ENCODE results near the gene SLC9A7. TPM values are rescaled to one million over a fixed set of nuclear protein-coding genes. Genes with fewer than 3 reads are reported as not detected.

Gene SLC9A7
- total RNA-seq, 1 experiment from 2014 or later, result 0.63 TPM

DNA sequence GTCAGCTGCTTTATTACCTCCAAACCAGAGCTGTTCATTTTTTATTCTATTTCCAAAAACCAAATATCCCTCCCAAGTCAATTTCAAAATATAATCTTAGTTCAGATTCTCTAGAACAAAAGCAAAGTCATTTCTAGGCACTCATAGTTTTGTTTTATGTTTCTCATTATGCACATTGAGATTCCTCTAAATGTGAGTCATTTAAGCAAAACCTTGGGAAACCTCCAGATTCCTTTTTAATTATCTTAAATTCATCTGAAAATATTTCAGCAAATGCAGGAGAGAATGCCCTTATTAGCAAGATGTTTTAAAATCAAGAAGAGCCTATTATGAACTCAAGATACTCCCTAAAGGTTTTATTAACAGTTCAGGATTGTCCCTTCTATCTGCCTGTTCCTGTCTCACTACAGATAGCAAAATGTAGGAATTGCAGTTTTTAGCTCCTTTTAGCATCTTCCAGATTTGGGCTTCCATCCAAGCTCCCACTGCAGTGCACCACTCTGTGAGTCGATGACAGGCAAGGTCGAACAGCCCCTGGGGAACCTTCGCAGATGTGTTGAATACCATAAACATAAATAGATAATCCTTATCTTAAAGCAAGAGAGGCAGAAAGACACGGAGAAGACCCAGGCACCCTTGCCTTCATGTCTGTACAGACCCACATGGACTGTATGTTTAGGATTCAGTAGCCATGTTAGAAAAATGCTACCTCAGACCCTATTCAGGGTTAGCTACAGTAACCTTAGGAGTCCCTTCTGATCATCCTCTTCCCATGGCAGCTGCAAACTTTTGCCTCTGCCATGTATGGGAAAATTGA is 11.3 kb upstream of the SLC9A7 start:
- no peak overlapping the region for H3K4me3 ChIP-seq
- peak in 1 of 2 experiments; percentile 42 for DNase-seq (ENCODE audit: low read depth in 1 of 2, low spot score in 2 of 2)

DNA sequence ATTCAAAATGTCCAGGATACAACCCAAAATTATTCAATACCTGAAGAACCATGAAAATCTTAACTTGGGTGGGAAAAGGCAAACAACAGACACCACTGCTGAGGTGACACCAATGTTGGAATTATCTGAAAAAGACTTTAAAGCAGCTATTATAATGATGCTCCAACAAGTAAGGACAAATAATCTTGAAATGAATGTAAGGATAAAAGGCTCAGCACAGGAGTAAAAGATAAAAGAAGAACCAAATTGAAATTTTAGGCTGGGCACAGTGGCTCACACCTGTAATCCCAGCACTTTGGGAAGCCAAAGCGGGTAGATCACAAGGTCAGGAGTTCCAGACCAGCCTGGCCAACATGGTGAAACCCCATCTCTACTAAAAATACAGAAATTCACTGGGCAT is 4.0 kb upstream of the SLC9A7 start:
- no peak for DNase-seq (ENCODE audit: low read depth in 1 of 2, low spot score in 2 of 2)
- Histone ChIP-seq H3K27ac (no peak overlapping the region), H3K4me1 (replicated peaks) (peaks cover 13% of the 10 kb centered on the region), H3K4me3 (no peak overlapping the region), H3K27me3 (replicated peaks) (no peaks in the 10 kb centered on the region), H3K9me3 (replicated peaks) (no peaks in the 10 kb centered on the region), H3K36me3 (no peaks in the 10 kb centered on the region)

More for the DNA sequence above, 11.3 kb upstream of the SLC9A7 start:
- H3K9me3 ChIP-seq (replicated peaks), result no peaks in the 10 kb centered on the region
- peak overlapping the region; percentile 86 for H3K27ac ChIP-seq
- H3K27me3 ChIP-seq (replicated peaks), result no peaks in the 10 kb centered on the region
- peaks cover 20% of the 10 kb centered on the region for H3K4me1 ChIP-seq (replicated peaks)
- no peaks in the 10 kb centered on the region for H3K36me3 ChIP-seq

DNA sequence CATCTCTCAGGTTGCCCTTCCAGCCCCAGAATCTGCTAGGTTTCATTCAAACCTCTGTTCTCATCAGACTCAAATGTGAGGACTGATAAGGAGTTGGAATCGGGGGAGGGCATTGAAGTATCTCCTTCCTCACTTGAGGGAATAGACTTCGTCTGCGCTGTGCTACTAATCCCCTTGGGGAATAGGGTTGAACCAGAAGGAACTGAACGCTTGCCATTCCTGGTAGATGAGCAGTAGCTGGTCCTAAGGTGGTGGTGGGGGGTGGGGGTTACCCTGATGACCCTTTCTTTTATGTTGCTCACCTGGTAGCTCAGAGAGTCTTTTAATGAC is 692 bp upstream of the SLC9A7 start:
- no peaks in the 10 kb centered on the region for H3K36me3 ChIP-seq
- H3K9me3 ChIP-seq (replicated peaks), result no peaks in the 10 kb centered on the region
- H3K4me3 ChIP-seq, result peak overlapping the region; percentile 46; the same call in 1 of the 2 replicates
- DNase-seq (ENCODE audit: low read depth in 1 of 2, low spot score in 2 of 2), result no peak
- no peaks in the 10 kb centered on the region for H3K27me3 ChIP-seq (replicated peaks)
- no peak overlapping the region for H3K27ac ChIP-seq
- peaks cover 13% of the 10 kb centered on the region for H3K4me1 ChIP-seq (replicated peaks)

DNA sequence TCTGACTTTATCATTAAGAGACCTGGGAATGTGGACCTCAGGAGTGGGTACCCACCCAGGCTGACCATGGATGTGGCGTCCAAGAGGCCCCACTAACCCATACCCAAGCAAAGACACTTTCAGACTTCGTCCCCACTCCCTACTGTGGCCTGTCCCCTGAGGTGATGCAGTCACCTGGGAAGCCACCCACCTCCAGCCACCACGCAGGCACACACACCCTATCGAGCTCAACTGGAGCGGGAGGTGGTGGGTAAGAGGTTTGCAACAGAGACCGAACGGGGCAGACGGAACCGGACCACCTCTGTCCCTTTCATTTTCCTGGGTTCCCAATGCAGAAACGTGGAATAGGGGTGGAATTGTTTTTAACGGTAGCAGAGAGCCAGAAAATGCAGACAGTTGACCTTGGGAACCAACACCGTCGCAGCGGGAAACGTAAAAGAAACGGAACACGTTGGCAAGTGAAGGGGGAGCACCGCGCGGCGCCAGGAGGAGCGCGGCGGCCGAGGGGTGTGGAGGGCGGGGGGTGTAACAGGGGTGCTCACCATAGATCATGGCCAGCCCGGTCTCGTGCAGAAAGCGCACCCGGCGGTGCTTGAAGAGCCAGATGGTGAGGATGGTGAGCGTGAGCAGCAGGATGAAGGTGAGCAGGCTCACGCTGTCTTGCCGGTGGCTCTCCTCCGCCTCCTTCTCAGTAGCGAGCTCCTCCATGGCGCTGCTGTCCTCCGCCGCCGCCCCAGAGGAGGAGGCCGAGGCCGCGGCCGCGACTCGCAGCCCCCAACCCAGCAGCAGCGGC is 559 bp downstream of the SLC9A7 start:
- Histone ChIP-seq H3K27ac (no peak overlapping the region), H3K4me1 (replicated peaks) (peaks cover 13% of the 10 kb centered on the region), H3K9me3 (replicated peaks) (no peaks in the 10 kb centered on the region), H3K36me3 (no peaks in the 10 kb centered on the region), H3K27me3 (replicated peaks) (no peaks in the 10 kb centered on the region), H3K4me3 (peak overlapping the region; percentile 46)
- DNase-seq (ENCODE audit: low read depth in 1 of 2, low spot score in 2 of 2), result no peak

DNA sequence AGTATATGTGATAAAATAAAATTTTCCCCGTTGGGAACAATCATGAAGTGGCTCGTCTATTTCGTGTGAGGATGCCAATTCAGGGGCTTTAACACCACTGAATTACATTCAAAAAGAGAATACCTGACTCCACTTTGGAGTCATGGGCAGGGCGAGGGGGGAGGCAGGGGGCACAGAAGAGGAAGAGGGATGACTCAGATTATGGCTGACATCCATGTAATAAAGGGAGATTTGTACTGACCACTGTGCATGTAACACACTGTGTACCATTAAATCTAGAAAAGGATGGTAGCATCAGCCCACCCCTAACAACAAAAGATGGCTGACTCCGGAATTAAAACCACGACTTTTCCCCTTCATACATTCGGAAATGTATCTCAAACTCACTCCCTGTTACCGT is 1.3 kb downstream of the SLC9A7 start:
- DNase-seq (ENCODE audit: low read depth in 1 of 2, low spot score in 2 of 2), result no peak
- peaks cover 13% of the 10 kb centered on the region for H3K4me1 ChIP-seq (replicated peaks)
- H3K36me3 ChIP-seq, result no peaks in the 10 kb centered on the region
- H3K27ac ChIP-seq, result no peak overlapping the region
- no peaks in the 10 kb centered on the region for H3K9me3 ChIP-seq (replicated peaks)
- no peak overlapping the region for H3K4me3 ChIP-seq
- no peaks in the 10 kb centered on the region for H3K27me3 ChIP-seq (replicated peaks)

DNA sequence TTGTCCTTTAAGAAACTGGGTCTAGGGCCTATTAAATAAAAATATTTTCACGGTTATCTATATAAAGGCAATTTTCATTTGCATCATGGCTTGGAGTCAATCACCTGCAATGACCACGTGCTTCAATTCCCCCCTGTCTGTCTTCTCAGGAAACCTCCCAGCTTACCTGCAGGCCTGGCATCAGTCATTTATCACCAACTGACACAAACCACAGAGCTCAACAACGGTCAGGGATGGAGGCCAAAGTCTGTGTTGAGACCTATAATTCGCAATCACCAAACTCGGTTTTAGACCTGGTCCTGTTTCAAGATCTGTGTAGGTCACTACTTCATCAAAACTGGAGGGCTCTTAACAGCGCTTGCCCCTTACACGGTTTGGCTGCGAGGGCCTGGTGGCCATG is 1.9 kb downstream of the SLC9A7 start:
- H3K27ac ChIP-seq, result no peak overlapping the region
- no peaks in the 10 kb centered on the region for H3K36me3 ChIP-seq
- no peaks in the 10 kb centered on the region for H3K27me3 ChIP-seq (replicated peaks)
- no peak for DNase-seq (ENCODE audit: low read depth in 1 of 2, low spot score in 2 of 2)
- peaks cover 13% of the 10 kb centered on the region for H3K4me1 ChIP-seq (replicated peaks)
- no peak overlapping the region for H3K4me3 ChIP-seq
- H3K9me3 ChIP-seq (replicated peaks), result no peaks in the 10 kb centered on the region

DNA sequence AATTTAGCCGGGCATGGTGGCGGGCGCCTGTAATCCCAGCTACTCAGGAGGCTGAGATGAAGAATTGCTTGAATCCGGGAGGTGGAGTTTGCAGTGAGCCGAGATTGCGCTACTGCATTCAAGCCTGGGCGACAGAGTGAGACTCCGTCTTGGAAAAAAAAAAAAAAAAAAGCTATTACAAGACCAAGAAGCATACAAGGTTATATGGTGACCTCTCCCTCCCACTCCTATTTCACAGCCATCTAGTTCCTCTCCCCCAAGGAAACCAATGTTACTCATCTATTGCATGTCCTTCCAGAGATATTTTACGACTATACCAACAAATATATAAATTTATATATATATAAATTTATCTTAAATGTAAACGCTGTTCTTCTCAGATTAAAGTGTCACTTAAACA is 3.2 kb downstream of the SLC9A7 start:
- H3K36me3 ChIP-seq, result no peaks in the 10 kb centered on the region
- peaks cover 13% of the 10 kb centered on the region for H3K4me1 ChIP-seq (replicated peaks)
- DNase-seq (ENCODE audit: low read depth in 1 of 2, low spot score in 2 of 2), result no peak
- H3K4me3 ChIP-seq, result no peak overlapping the region
- no peaks in the 10 kb centered on the region for H3K9me3 ChIP-seq (replicated peaks)
- H3K27ac ChIP-seq, result no peak overlapping the region
- H3K27me3 ChIP-seq (replicated peaks), result no peaks in the 10 kb centered on the region

DNA sequence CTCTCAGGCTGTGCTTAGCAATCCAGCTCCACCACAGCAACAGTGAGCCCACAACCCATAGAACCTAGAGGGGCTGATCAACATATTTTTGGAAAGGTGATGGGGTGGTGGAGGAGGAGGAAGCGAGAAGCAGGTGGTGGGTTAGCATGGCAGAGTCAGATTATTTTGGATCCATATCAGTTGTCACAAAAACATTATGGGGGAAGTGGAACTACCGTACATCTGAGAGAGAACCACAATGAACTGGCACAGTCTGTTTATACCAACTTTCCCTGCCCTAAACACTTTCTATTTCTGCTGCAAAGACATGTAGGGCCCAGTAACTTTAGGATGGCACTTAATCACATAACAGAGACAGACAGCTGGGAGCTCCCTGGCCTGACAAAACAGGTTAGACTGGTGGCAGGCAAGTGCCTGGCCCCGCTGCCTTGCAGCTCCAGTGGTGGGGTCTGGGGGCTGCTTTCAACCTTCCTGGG is 4.3 kb downstream of the SLC9A7 start:
- Histone ChIP-seq H3K27me3 (replicated peaks) (no peaks in the 10 kb centered on the region), H3K9me3 (replicated peaks) (no peaks in the 10 kb centered on the region), H3K4me1 (replicated peaks) (peaks cover 10% of the 10 kb centered on the region), H3K27ac (no peak overlapping the region), H3K36me3 (no peaks in the 10 kb centered on the region), H3K4me3 (no peak overlapping the region)
- no peak for DNase-seq (ENCODE audit: low read depth in 1 of 2, low spot score in 2 of 2)

DNA sequence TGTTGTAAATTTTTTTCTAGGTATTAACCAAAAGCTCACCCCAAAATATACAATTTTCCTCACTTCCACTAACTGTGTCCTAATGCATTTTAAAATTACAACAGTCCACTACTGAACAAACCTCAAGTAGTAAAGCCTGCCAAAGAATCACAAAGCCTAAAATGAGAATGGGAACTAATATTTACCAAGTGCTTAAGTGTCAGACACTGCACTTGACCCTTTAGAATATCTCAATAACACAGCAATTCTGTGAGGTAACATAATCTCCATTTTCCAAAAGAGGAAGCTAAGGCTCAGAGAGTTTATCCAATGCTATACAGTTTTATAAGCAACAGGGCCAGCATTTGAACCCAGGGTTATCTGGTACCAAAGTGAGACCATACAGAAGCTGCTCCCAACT is 4.9 kb downstream of the SLC9A7 start:
- DNase-seq (ENCODE audit: low read depth in 1 of 2, low spot score in 2 of 2), result no peak
- H3K27ac ChIP-seq, result no peak overlapping the region
- H3K4me1 ChIP-seq (replicated peaks), result peaks cover 5% of the 10 kb centered on the region
- no peak overlapping the region for H3K4me3 ChIP-seq
- no peaks in the 10 kb centered on the region for H3K36me3 ChIP-seq
- no peaks in the 10 kb centered on the region for H3K9me3 ChIP-seq (replicated peaks)
- H3K27me3 ChIP-seq (replicated peaks), result no peaks in the 10 kb centered on the region

DNA sequence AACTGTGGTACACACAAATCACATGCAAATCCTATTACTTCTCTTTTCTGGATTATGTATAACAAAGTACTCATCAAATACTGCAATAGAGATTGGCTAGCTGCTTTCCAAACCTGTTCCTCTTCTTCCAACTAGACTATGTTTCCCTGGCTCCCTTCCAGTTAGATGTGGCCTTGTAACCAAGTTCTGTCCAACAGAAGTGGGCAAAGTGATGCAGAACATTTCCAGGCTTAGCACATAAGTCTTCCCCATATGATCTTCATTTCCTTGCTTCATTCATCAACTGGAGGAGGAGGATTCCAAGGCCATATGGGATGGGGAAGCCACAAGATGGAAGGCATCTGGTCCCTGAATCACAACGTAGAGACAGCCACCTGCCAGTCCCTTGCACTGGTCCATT is 8.0 kb downstream of the SLC9A7 start:
- no peak overlapping the region for H3K4me3 ChIP-seq

DNA sequence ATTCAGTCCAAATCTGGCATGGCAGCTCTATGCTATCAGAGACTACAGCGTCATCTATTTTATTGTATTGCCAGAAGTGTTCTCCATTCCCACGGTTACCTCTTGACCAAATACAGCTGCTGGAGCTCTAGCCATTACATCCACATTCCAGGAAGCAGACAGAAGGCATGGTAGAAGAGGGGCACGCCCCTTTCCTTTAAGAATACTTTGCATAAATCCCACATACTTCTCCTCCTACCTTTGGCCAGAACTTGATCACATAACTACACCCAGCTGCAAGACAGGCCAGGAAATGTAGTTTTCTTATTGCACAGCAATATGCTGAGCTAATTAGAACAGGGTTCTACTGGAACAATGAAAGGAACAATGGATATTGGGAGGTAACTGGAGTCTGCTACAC is 14.9 kb downstream of the SLC9A7 start:
- no peaks in the 10 kb centered on the region for H3K27me3 ChIP-seq (replicated peaks)
- no peak for DNase-seq (ENCODE audit: low read depth in 1 of 2, low spot score in 2 of 2)
- no peaks in the 10 kb centered on the region for H3K4me1 ChIP-seq (replicated peaks)
- H3K27ac ChIP-seq, result no peak overlapping the region
- H3K4me3 ChIP-seq, result no peak overlapping the region
- H3K36me3 ChIP-seq, result no peaks in the 10 kb centered on the region
- H3K9me3 ChIP-seq (replicated peaks), result no peaks in the 10 kb centered on the region

More for the DNA sequence above, 8.0 kb downstream of the SLC9A7 start:
- Histone ChIP-seq H3K9me3 (replicated peaks) (no peaks in the 10 kb centered on the region), H3K27ac (no peak overlapping the region), H3K36me3 (no peaks in the 10 kb centered on the region), H3K4me1 (replicated peaks) (no peaks in the 10 kb centered on the region), H3K27me3 (replicated peaks) (no peaks in the 10 kb centered on the region)
- DNase-seq (ENCODE audit: low read depth in 1 of 2, low spot score in 2 of 2), result no peak

DNA sequence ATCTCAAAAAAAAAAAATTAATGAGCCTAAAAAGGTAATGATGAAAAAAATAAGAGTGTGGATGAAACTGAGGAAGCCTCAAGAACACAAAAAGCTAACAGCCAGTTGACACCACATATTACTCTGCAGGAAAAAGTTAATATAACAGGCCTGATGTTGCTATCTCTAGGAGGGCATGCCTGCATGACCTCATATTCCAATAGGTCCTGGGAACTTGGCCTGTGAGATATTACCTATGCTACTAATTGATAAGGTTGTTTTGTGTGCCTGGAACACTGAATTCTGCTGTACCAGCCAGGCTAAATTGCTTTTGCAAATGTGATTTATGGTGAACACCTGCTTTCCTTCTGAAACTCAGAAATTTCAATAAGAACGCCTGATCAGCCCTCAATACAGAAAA is 15.9 kb downstream of the SLC9A7 start:
- no peaks in the 10 kb centered on the region for H3K9me3 ChIP-seq (replicated peaks)
- no peak for DNase-seq (ENCODE audit: low read depth in 1 of 2, low spot score in 2 of 2)
- H3K36me3 ChIP-seq, result no peaks in the 10 kb centered on the region
- H3K4me1 ChIP-seq (replicated peaks), result no peaks in the 10 kb centered on the region
- no peak overlapping the region for H3K27ac ChIP-seq
- no peak overlapping the region for H3K4me3 ChIP-seq
- H3K27me3 ChIP-seq (replicated peaks), result no peaks in the 10 kb centered on the region

DNA sequence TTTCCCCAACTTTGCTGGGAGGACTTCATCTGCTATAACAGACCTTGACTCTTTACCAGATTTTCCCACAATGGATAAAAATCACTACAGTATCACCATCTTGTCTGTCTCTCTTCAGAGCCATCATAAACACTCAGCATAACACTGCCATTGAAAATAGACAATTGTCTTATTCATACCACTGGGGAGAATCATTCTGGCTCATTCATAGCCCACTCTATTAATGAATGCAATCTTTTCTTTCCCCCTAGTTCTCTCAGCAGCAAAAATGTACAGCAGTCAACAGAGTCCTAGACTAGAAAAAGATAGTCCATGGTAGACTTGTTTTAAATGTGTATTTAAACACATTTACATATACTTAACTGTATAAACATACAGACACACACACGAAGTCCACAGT is 19.2 kb downstream of the SLC9A7 start:
- Histone ChIP-seq H3K27ac (no peak overlapping the region), H3K4me3 (no peak overlapping the region), H3K36me3 (no peaks in the 10 kb centered on the region), H3K4me1 (replicated peaks) (no peaks in the 10 kb centered on the region), H3K9me3 (replicated peaks) (no peaks in the 10 kb centered on the region), H3K27me3 (replicated peaks) (no peaks in the 10 kb centered on the region)
- DNase-seq (ENCODE audit: low read depth in 1 of 2, low spot score in 2 of 2), result no peak

DNA sequence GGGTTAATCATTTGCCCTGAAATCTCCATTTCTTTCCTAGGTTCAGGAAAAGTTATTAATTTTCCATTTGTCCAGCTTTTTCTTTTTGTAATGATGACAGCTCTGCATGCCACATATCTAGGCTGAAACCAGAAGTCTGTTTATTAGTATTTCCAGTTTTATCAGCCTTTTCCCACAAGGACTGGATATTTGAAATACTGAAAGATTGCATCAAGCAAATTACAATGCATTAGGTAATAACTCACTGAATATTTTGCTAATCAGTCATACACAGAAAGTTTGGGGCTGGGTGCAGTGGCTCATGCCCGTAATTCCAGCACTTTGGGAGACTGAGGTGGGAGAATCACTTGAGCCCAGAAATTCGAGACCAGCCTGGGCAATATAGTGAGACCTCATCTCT is 21.5 kb downstream of the SLC9A7 start:
- no peak for DNase-seq (ENCODE audit: low read depth in 1 of 2, low spot score in 2 of 2)
- no peaks in the 10 kb centered on the region for H3K9me3 ChIP-seq (replicated peaks)
- H3K27ac ChIP-seq, result no peak overlapping the region
- no peaks in the 10 kb centered on the region for H3K4me1 ChIP-seq (replicated peaks)
- H3K27me3 ChIP-seq (replicated peaks), result no peaks in the 10 kb centered on the region
- no peaks in the 10 kb centered on the region for H3K36me3 ChIP-seq
- H3K4me3 ChIP-seq, result no peak overlapping the region

All from SJSA1 (cell line).